ENCODE results near the gene LYRM2. TPM values are rescaled to one million over a fixed set of nuclear protein-coding genes. Genes with fewer than 3 reads are reported as not detected.

The LYRM2 gene
- total RNA-seq (ENCODE audit: low replicate concordance), result 32.9 and 37.7 TPM in 2 replicates
- long read RNA-seq, full-length matches to known transcripts, result 31 of 49 reads
- long read RNA-seq, partial matches to known transcripts, result 2 of 49 reads
- long read RNA-seq, other reads (novel, unspliced or antisense), result 16 of 49 reads

- Mint-ChIP-seq H3K4me1 (ENCODE audit: unreplicated experiment) (peaks cover 23% of the 10 kb centered on the region), H3K9me3 (no peaks in the 10 kb centered on the region), H3K27me3 (no peaks in the 10 kb centered on the region), H3K36me3 (peaks cover 18% of the 10 kb centered on the region), H3K4me3 (peak within 1 kb of the TSS; percentile 97), H3K27ac (peak within 1 kb of the TSS; percentile 94)
- TF ChIP-seq CTCF (conservative IDR thresholded peaks at IDR 0.05), result peak; percentile 36
- peak; percentile 96 for DNase-seq (ENCODE audit: extremely low spot score, unreplicated experiment)
Observed at GRCh38 chr6:89638320-89639195, at the start of gene LYRM2. Gene LYRM2, minus strand, starts transcription at chr6:89638747. Its CDS starts 31 bp downstream, at chr6:89638716.

GRCh38 chr6:89688328-89688727 lies 49.8 kb upstream of the LYRM2 start:
- no peak overlapping the region for H3K4me3 Mint-ChIP-seq
- no peaks in the 10 kb centered on the region for H3K4me1 Mint-ChIP-seq (ENCODE audit: unreplicated experiment)
- H3K9me3 Mint-ChIP-seq, result no peaks in the 10 kb centered on the region
- no peak for TF ChIP-seq CTCF (conservative IDR thresholded peaks at IDR 0.05)
- H3K27me3 Mint-ChIP-seq, result no peaks in the 10 kb centered on the region
- DNase-seq (ENCODE audit: extremely low spot score, unreplicated experiment), result no peak
- no peak overlapping the region for H3K27ac Mint-ChIP-seq
- H3K36me3 Mint-ChIP-seq, result peaks cover 31% of the 10 kb centered on the region

- Mint-ChIP-seq H3K27me3 (no peaks in the 10 kb centered on the region), H3K4me1 (ENCODE audit: unreplicated experiment) (no peaks in the 10 kb centered on the region), H3K4me3 (no peak overlapping the region), H3K36me3 (peaks cover 23% of the 10 kb centered on the region), H3K9me3 (no peaks in the 10 kb centered on the region), H3K27ac (no peak overlapping the region)
- TF ChIP-seq CTCF (conservative IDR thresholded peaks at IDR 0.05), result no peak
- no peak for DNase-seq (ENCODE audit: extremely low spot score, unreplicated experiment)
Observed at GRCh38 chr6:89685311-89685710, 46.8 kb upstream of the LYRM2 start.

GRCh38 chr6:89682991-89683390 lies 44.4 kb upstream of the LYRM2 start:
- no peak for TF ChIP-seq CTCF (conservative IDR thresholded peaks at IDR 0.05)
- Mint-ChIP-seq H3K4me1 (ENCODE audit: unreplicated experiment) (no peaks in the 10 kb centered on the region), H3K36me3 (peaks cover 29% of the 10 kb centered on the region), H3K9me3 (no peaks in the 10 kb centered on the region), H3K27ac (no peak overlapping the region), H3K4me3 (no peak overlapping the region), H3K27me3 (no peaks in the 10 kb centered on the region)
- no peak for DNase-seq (ENCODE audit: extremely low spot score, unreplicated experiment)

GRCh38 chr6:89681983-89682564 lies 43.5 kb upstream of the LYRM2 start:
- Mint-ChIP-seq H3K4me1 (ENCODE audit: unreplicated experiment) (no peaks in the 10 kb centered on the region), H3K27me3 (no peaks in the 10 kb centered on the region), H3K9me3 (no peaks in the 10 kb centered on the region), H3K4me3 (no peak overlapping the region), H3K27ac (no peak overlapping the region), H3K36me3 (peaks cover 25% of the 10 kb centered on the region)
- no peak for DNase-seq (ENCODE audit: extremely low spot score, unreplicated experiment)
- TF ChIP-seq CTCF (conservative IDR thresholded peaks at IDR 0.05), result no peak
